ENCODE results near the gene PALM. TPM values are rescaled to one million over a fixed set of nuclear protein-coding genes. Genes with fewer than 3 reads are reported as not detected.
A peak's percentile ranks its signal among the peaks of the same experiment; 100 is the strongest.

PALM gene
- total RNA-seq, 1 experiment from 2014 or later = 10.8 TPM

DNA sequence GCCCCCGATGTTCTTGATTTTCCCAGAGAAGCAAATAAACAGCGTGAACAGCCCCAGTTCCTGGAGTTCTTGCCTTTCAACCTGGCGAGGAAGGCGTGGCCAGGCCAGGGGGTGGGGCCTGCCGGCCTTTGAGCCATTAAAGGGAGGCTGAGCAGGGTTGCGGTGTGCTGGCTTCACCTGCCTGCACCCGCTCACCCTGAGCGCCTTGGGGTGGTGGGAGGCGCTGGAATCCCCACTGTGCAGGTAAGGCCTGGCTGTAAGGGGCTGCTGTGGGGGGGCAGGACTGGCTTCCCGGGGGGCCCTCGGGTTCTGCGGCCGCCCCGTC lies 39.5 kb downstream of the PALM start:
- no peaks in the 10 kb centered on the region for H3K36me3 ChIP-seq (ENCODE audit: low read depth, low read length)

DNA sequence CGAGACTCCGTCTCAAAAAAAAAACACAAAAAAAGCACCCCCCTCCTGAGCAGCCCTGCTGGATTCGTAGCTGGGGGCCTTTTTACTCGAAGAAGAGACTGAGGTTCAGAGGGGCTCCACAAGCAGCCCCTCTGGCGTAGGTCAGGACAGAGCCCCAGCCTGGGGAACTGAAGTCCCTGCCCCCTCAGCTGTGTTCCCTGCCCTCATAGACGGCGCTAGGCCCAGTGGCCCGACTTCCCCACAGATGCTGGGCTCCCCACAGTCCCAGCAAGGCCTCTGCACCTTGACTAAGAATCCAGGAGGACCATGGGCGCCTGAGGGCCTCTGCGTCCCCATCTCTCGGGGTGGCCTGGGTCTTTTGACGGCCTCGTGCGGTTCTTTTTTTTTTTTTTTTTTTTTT lies 41.1 kb downstream of the PALM start:
- TF ChIP-seq, protein P1, sequence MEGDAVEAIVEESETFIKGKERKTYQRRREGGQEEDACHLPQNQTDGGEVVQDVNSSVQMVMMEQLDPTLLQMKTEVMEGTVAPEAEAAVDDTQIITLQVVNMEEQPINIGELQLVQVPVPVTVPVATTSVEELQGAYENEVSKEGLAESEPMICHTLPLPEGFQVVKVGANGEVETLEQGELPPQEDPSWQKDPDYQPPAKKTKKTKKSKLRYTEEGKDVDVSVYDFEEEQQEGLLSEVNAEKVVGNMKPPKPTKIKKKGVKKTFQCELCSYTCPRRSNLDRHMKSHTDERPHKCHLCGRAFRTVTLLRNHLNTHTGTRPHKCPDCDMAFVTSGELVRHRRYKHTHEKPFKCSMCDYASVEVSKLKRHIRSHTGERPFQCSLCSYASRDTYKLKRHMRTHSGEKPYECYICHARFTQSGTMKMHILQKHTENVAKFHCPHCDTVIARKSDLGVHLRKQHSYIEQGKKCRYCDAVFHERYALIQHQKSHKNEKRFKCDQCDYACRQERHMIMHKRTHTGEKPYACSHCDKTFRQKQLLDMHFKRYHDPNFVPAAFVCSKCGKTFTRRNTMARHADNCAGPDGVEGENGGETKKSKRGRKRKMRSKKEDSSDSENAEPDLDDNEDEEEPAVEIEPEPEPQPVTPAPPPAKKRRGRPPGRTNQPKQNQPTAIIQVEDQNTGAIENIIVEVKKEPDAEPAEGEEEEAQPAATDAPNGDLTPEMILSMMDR (conservative IDR thresholded peaks at IDR 0.05; ENCODE audit: low read depth, low read length) = no peak
- no peak for TF ChIP-seq EZH2phosphoT487 (IDR thresholded peaks at IDR 0.05; ENCODE audit: borderline replicate concordance, low read length)
- TF ChIP-seq EZH2 (IDR thresholded peaks at IDR 0.05; ENCODE audit: low read length, unreplicated experiment) = no peak
- Histone ChIP-seq H3K79me2 (ENCODE audit: low read length) (peaks cover 27% of the 10 kb centered on the region), H3K4me3 (ENCODE audit: low read length) (no peak overlapping the region), H3K36me3 (ENCODE audit: low read depth, low read length) (no peaks in the 10 kb centered on the region; the same call in 1 of the 2 replicates), H3F3A (ENCODE audit: low read length, unreplicated experiment) (no peaks in the 10 kb centered on the region), H3K4me1 (ENCODE audit: insufficient read depth, low read length) (peaks cover 16% of the 10 kb centered on the region), H3K27me3 (ENCODE audit: low read length) (no peaks in the 10 kb centered on the region), H4K20me1 (ENCODE audit: low read length) (no peaks in the 10 kb centered on the region), H2AFZ (ENCODE audit: low read length) (no peak overlapping the region), H3K9me3 (ENCODE audit: low read length) (no peaks in the 10 kb centered on the region), H3K4me2 (ENCODE audit: low read length) (no peak overlapping the region), H3K9me2 (replicated peaks; ENCODE audit: low read length) (no peaks in the 10 kb centered on the region), H3K9ac (ENCODE audit: low read length) (no peak overlapping the region), H3K27ac (ENCODE audit: low read length) (no peak overlapping the region)
- DNase-seq (no peak), ATAC-seq (no peak)
- intact Hi-C loops (cut with micrococcal nuclease) = loop anchor here (5.0 kb wide), 1 partner anchor 73 kb away; the partner anchor contains the start of gene FSTL3
- CTCF ChIA-PET = no interaction called here
- no TSS peak for BruUV-seq (replicated peaks)
- POLR2A ChIA-PET (ENCODE audit: unreplicated experiment) = no interaction called here

More for the DNA sequence above, 39.5 kb downstream of the PALM start:
- POLR2A ChIA-PET (ENCODE audit: unreplicated experiment) = no interaction called here
- Histone ChIP-seq H3K79me2 (ENCODE audit: low read length) (peaks cover 11% of the 10 kb centered on the region; the same call in 1 of the 2 replicates), H3K9me2 (replicated peaks; ENCODE audit: low read length) (no peaks in the 10 kb centered on the region), H4K20me1 (ENCODE audit: low read length) (no peaks in the 10 kb centered on the region), H3K9ac (ENCODE audit: low read length) (no peak overlapping the region), H3K4me2 (ENCODE audit: low read length) (no peak overlapping the region), H3K4me3 (ENCODE audit: low read length) (no peak overlapping the region), H3K4me1 (ENCODE audit: insufficient read depth, low read length) (peaks cover 9% of the 10 kb centered on the region), H2AFZ (ENCODE audit: low read length) (no peak overlapping the region), H3K9me3 (ENCODE audit: low read length) (no peaks in the 10 kb centered on the region), H3F3A (ENCODE audit: low read length, unreplicated experiment) (no peaks in the 10 kb centered on the region), H3K27ac (ENCODE audit: low read length) (no peak overlapping the region), H3K27me3 (ENCODE audit: low read length) (no peaks in the 10 kb centered on the region)
- no TSS peak for BruUV-seq (replicated peaks)
- CTCF ChIA-PET = no interaction called here
- DNase-seq (no peak), ATAC-seq (no peak)
- TF ChIP-seq, protein P1 (conservative IDR thresholded peaks at IDR 0.05; ENCODE audit: low read depth, low read length) = no peak
- TF ChIP-seq EZH2 (IDR thresholded peaks at IDR 0.05; ENCODE audit: low read length, unreplicated experiment) (no peak), EZH2phosphoT487 (IDR thresholded peaks at IDR 0.05; ENCODE audit: borderline replicate concordance, low read length) (no peak)
- intact Hi-C loops (cut with micrococcal nuclease) = no loop called here

DNA sequence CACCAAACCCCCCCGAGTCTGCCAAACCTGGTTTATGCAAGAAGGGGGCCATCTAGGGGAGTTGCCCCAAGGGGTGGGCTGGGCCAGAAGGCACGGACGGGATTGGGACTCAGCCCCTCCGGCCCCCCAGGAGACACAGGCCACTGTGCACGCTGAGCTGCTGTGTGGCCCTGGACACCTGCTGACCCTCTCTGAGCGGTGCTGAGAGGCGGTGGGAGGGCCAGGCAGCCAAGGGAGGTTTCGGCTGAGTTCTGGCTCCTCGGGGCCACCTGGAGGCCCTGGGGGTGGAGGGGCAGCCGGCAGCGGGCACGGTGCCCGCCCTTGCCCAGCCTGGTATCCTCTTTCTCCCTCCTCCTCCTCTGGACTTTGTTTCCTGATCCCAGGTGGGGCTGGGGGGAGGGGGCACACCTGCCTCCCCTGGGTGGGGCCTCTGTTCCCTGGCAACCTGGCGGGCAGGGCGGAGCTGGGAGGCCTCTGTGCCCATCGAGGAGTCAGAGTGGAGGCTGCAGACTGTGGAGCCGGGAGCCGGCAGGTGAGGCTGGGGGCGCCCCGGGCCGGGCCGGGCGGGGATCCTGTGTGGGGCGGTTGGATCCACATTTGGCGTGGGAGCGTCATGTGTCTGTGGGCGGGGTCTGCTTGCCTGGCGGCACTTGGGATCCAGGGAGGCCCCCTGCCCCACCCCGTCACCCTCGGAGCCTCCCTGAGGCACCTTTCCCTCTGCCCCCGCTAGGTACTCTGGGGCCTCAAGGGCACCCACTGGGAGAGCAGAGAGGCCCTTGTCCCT lies 42.1 kb downstream of the PALM start, which contains the start of gene MISP:
Gene MISP, plus strand, starts transcription at position 473 of the 784 bp plus-strand sequence. CDS start 5,835 bp downstream, outside the sequence.
- peak within 1 kb of the TSS; percentile 100 for H3K9ac ChIP-seq (ENCODE audit: low read length)
- TF ChIP-seq, protein P1 (conservative IDR thresholded peaks at IDR 0.05; ENCODE audit: low read depth, low read length) = no peak
- TF ChIP-seq EZH2phosphoT487 (IDR thresholded peaks at IDR 0.05; ENCODE audit: borderline replicate concordance, low read length) (no peak), EZH2 (IDR thresholded peaks at IDR 0.05; ENCODE audit: low read length, unreplicated experiment) (no peak)

More for the DNA sequence above, 42.1 kb downstream of the PALM start, which contains the start of gene MISP:
- DNase-seq (peak; percentile 84), ATAC-seq (peak; percentile 41)
- Histone ChIP-seq H3K36me3 (ENCODE audit: low read depth, low read length) (peaks cover 4% of the 10 kb centered on the region; the same call in 1 of the 2 replicates), H3K4me3 (ENCODE audit: low read length) (peak within 1 kb of the TSS; percentile 88), H3K79me2 (ENCODE audit: low read length) (peaks cover 37% of the 10 kb centered on the region), H3K9me2 (replicated peaks; ENCODE audit: low read length) (no peaks in the 10 kb centered on the region), H2AFZ (ENCODE audit: low read length) (no peak within 1 kb of the TSS), H3K27ac (ENCODE audit: low read length) (peak within 1 kb of the TSS; percentile 98), H3K27me3 (ENCODE audit: low read length) (no peaks in the 10 kb centered on the region), H4K20me1 (ENCODE audit: low read length) (peaks cover 3% of the 10 kb centered on the region; the same call in 1 of the 2 replicates), H3K4me1 (ENCODE audit: insufficient read depth, low read length) (peaks cover 16% of the 10 kb centered on the region), H3F3A (ENCODE audit: low read length, unreplicated experiment) (no peaks in the 10 kb centered on the region), H3K4me2 (ENCODE audit: low read length) (peak within 1 kb of the TSS; percentile 94), H3K9me3 (ENCODE audit: low read length) (no peaks in the 10 kb centered on the region)
- ChIA-PET CTCF (interaction anchor here (0.6 kb wide), 1 partner anchor 159 kb away, joined by 3 read pairs; no protein-coding TSS in a partner anchor), POLR2A (ENCODE audit: unreplicated experiment) (interaction anchor here (0.6 to 0.7 kb wide), 3 partner anchors 14 to 175 kb away, joined by 3 read pairs; no protein-coding TSS in a partner anchor)
- BruUV-seq (replicated peaks) = no TSS peak
- intact Hi-C loops (cut with micrococcal nuclease) = loop anchor here (5.0 kb wide), 1 partner anchor 74 kb away; the partner anchor contains the start of gene FSTL3

Data from PC-3 (cell line).